OCI-LY1 (cell line): ENCODE measurements around the gene ATP8A2.

Experiments used
- H2AFZ ChIP-seq: fragments of 200-600 bp; sonication (generic), shearing (Covaris generic); 2 replicates; pipeline ENCODE4 v1.6.0; 2014; ENCODE audit warnings: antibody characterized with exemption, mild to moderate bottlenecking, low read length
- H3F3A ChIP-seq: fragments of 200-600 bp; sonication (generic), shearing (Covaris generic); 2 replicates; pipeline ENCODE4 v1.6.0; 2014; ENCODE audit warnings: mild to moderate bottlenecking, antibody characterized with exemption, low read length, moderate library complexity; ENCODE audit not compliant: insufficient read depth
- H3K27ac ChIP-seq: fragments of 200-600 bp; sonication (generic); 2 replicates; pipeline ENCODE4 v1.5.1; 2014; ENCODE audit warnings: low read length, mixed run types, mild to moderate bottlenecking, low read depth; ENCODE audit not compliant: poor library complexity, severe bottlenecking
- H3K27me3 ChIP-seq: fragments of 200-600 bp; sonication (generic); 2 replicates; pipeline ENCODE4 v1.6.0; 2014; ENCODE audit warnings: antibody characterized with exemption, mild to moderate bottlenecking, low read length, moderate library complexity; ENCODE audit not compliant: insufficient read depth
- H3K36me3 ChIP-seq: fragments of 200-600 bp; sonication (generic); 2 replicates; pipeline ENCODE4 v1.6.1; 2014; ENCODE audit warnings: mild to moderate bottlenecking, antibody characterized with exemption, low read length, moderate library complexity, mixed read lengths; ENCODE audit not compliant: insufficient read depth
- H3K4me1 ChIP-seq: fragments of 200-600 bp; sonication (generic); 2 replicates; pipeline ENCODE4 v1.5.1; 2014; ENCODE audit warnings: mild to moderate bottlenecking, low read length, moderate library complexity; ENCODE audit not compliant: insufficient read depth, severe bottlenecking
- H3K4me2 ChIP-seq: fragments of 200-600 bp; sonication (generic), shearing (Covaris generic); 2 replicates; pipeline ENCODE4 v1.6.1; 2014; ENCODE audit warnings: low read length
- H3K4me3 ChIP-seq: fragments of 200-600 bp; sonication (generic); 2 replicates; pipeline ENCODE4 v1.5.1; 2014; ENCODE audit warnings: low read length, low read depth, mild to moderate bottlenecking, mixed read lengths; ENCODE audit not compliant: poor library complexity, severe bottlenecking
- H3K79me2 ChIP-seq: fragments of 200-600 bp; shearing (Covaris generic); 2 replicates; pipeline ENCODE4 v1.6.1; 2016; ENCODE audit warnings: mixed run types, low read length, mixed read lengths; ENCODE audit not compliant: insufficient read depth
- H3K9ac ChIP-seq: fragments of 200-600 bp; sonication (generic), shearing (Covaris generic); 2 replicates; pipeline ENCODE4 v1.6.1; 2014; ENCODE audit warnings: mild to moderate bottlenecking, low read length, mixed read lengths
- H3K9me2 ChIP-seq: fragments of 200-600 bp; sonication (generic), shearing (Covaris generic); 2 replicates; pipeline ENCODE4 v1.6.1; 2014; ENCODE audit warnings: low read depth, mild to moderate bottlenecking, low read length, mixed read lengths
- H3K9me3 ChIP-seq: fragments of 200-600 bp; shearing (Covaris generic); 2 replicates; pipeline ENCODE4 v1.6.1; 2014; ENCODE audit warnings: low read length, mixed read lengths
- H4K20me1 ChIP-seq: fragments of 200-600 bp; sonication (generic), shearing (Covaris generic); 2 replicates; pipeline ENCODE4 v1.6.0; 2016; ENCODE audit warnings: mild to moderate bottlenecking, low read length; ENCODE audit not compliant: insufficient read depth
- EZH2 ChIP-seq: fragments of 200-600 bp; sonication (generic), shearing (Covaris generic); IDR thresholded peaks from 2 replicates; pipeline ENCODE4 v1.8.0; 2017; ENCODE audit warnings: borderline replicate concordance, mixed run types, mild to moderate bottlenecking, antibody characterized with exemption, low read length, moderate library complexity, mixed read lengths
- TF ChIP-seq, protein P1 (sequence below): fragments of 200-600 bp; sonication (generic), shearing (Covaris generic); IDR thresholded peaks from 2 replicates; pipeline ENCODE4 v1.5.1; 2017; ENCODE audit warnings: mild to moderate bottlenecking, antibody characterized with exemption, low read length, moderate library complexity, mixed read lengths

ATP8A2 gene

DNA sequence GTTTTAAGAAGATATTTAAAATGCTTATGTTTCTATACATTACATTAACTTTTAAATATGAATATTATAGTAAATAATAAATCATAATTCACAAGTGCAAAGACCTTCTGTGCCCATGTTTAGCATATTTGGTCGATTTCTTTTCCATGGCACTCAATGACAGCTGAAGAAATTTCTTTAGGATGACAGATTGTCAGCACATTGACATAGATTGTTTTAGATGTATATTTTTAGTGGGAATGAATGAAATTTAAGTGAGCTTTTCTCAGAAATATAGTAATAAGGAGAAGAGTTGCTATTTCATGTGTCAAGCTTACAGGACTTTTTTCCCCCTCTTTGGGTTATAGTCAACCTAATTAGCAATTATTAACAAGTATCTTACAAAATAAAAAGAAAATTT, 423.5 kb downstream of the ATP8A2 start:
- H3K9ac ChIP-seq, result no peak overlapping the region
- H3K4me3 ChIP-seq, result no peak overlapping the region
- no peaks in the 10 kb centered on the region for H3K4me1 ChIP-seq
- H3K27ac ChIP-seq, result no peak overlapping the region
- H3K9me2 ChIP-seq, result no peaks in the 10 kb centered on the region
- no peaks in the 10 kb centered on the region for H3K36me3 ChIP-seq
- H3K9me3 ChIP-seq, result no peaks in the 10 kb centered on the region
- H2AFZ ChIP-seq, result no peak overlapping the region
- no peaks in the 10 kb centered on the region for H3F3A ChIP-seq
- no peaks in the 10 kb centered on the region for H3K27me3 ChIP-seq
- H4K20me1 ChIP-seq, result no peaks in the 10 kb centered on the region
- H3K4me2 ChIP-seq, result no peak overlapping the region
- no peaks in the 10 kb centered on the region for H3K79me2 ChIP-seq
- TF ChIP-seq EZH2, result no peak
- TF ChIP-seq, protein P1, sequence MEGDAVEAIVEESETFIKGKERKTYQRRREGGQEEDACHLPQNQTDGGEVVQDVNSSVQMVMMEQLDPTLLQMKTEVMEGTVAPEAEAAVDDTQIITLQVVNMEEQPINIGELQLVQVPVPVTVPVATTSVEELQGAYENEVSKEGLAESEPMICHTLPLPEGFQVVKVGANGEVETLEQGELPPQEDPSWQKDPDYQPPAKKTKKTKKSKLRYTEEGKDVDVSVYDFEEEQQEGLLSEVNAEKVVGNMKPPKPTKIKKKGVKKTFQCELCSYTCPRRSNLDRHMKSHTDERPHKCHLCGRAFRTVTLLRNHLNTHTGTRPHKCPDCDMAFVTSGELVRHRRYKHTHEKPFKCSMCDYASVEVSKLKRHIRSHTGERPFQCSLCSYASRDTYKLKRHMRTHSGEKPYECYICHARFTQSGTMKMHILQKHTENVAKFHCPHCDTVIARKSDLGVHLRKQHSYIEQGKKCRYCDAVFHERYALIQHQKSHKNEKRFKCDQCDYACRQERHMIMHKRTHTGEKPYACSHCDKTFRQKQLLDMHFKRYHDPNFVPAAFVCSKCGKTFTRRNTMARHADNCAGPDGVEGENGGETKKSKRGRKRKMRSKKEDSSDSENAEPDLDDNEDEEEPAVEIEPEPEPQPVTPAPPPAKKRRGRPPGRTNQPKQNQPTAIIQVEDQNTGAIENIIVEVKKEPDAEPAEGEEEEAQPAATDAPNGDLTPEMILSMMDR, result no peak

DNA sequence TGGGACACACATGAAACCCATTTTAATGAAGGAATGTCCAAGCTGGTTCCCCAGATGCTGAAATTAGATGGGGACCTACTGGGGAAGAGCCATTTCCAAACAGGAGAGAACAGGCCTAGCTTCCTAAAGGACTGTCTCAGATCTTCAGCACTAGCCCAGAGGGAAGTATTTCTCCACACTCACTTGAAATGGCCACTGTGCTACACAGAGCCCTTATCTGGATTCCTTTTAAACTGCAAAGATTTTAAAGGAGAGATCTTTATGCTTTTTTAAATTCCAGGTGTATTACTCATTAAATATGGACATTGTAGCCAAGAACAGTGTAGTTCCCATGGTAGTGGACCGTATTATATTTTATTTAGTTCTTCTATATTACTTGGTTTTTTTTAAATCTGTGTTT, 424.7 kb downstream of the ATP8A2 start:
- Histone ChIP-seq H3K9me3 (no peaks in the 10 kb centered on the region), H3K4me1 (no peaks in the 10 kb centered on the region), H3K79me2 (no peaks in the 10 kb centered on the region), H3K27me3 (no peaks in the 10 kb centered on the region), H2AFZ (no peak overlapping the region), H3F3A (no peaks in the 10 kb centered on the region), H3K36me3 (no peaks in the 10 kb centered on the region), H4K20me1 (no peaks in the 10 kb centered on the region), H3K4me3 (no peak overlapping the region), H3K9me2 (no peaks in the 10 kb centered on the region), H3K4me2 (no peak overlapping the region), H3K9ac (no peak overlapping the region), H3K27ac (no peak overlapping the region)
- TF ChIP-seq, protein P1, result no peak

DNA sequence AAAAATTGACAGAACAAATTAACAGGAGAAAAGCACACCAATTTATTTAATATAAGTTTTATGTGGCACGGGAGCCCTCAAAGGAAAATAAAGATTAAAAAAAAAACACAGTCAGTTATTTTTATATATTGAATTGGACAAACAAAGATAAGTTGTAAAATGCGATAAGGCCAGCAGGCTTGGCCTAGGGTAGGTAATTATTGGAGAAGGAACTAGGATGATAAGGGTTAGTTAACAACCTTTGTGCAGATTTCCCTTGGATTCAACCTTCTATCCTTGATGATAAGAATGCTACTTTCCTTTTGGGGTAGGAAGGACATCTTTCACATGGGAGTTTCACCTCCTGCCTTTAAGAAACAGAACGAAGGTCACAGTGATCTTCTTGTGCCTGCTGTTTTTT, 427.2 kb downstream of the ATP8A2 start:
- Histone ChIP-seq H3K9me3 (no peaks in the 10 kb centered on the region), H3K9ac (no peak overlapping the region), H3K27ac (no peak overlapping the region), H4K20me1 (no peaks in the 10 kb centered on the region), H3K4me1 (no peaks in the 10 kb centered on the region), H3K9me2 (no peaks in the 10 kb centered on the region), H3K27me3 (no peaks in the 10 kb centered on the region), H3F3A (no peaks in the 10 kb centered on the region), H3K4me3 (no peak overlapping the region), H3K79me2 (no peaks in the 10 kb centered on the region), H3K36me3 (no peaks in the 10 kb centered on the region), H2AFZ (no peak overlapping the region), H3K4me2 (no peak overlapping the region)
- TF ChIP-seq, protein P1, result no peak
- no peak for TF ChIP-seq EZH2
